Neural progenitor cell (in vitro differentiated cells): Measurements from ENCODE around the gene DERL2. TPM values are rescaled to one million over a fixed set of nuclear protein-coding genes. Genes with fewer than 3 reads are reported as not detected.

Source experiments
- DNase-seq: peaks from one replicate; pipeline ENCODE4 v3.0.0-alpha.2; 2016; ENCODE audit warnings: low spot score
- H2AFZ ChIP-seq: fragments of 200-600 bp; sonication (generic); replicated peaks from 2 replicates; pipeline ENCODE4 v1.6.1; 2016; ENCODE audit warnings: antibody characterized with exemption
- H3F3A ChIP-seq: fragments of 200-600 bp; sonication (generic); 2 replicates; pipeline ENCODE4 v1.6.1; 2016; ENCODE audit warnings: antibody characterized with exemption, low read depth
- H3K27ac ChIP-seq: fragments of 200-600 bp; sonication (generic); 2 replicates; pipeline ENCODE4 v1.5.1; 2016; ENCODE audit warnings: mild to moderate bottlenecking
- H3K27me3 ChIP-seq: fragments of 200-600 bp; sonication (generic); 2 replicates; pipeline ENCODE4 v1.6.1; 2016; ENCODE audit warnings: mild to moderate bottlenecking, moderate library complexity
- H3K36me3 ChIP-seq: fragments of 200-600 bp; sonication (generic); 2 replicates; pipeline ENCODE4 v1.5.1; 2016
- H3K4me1 ChIP-seq: fragments of 200-600 bp; sonication (generic); 2 replicates; pipeline ENCODE4 v1.6.1; 2016; ENCODE audit warnings: mixed run types
- H3K4me2 ChIP-seq: fragments of 200-600 bp; sonication (generic); 2 replicates; pipeline ENCODE4 v1.6.1; 2016
- H3K4me3 ChIP-seq: fragments of 200-600 bp; sonication (generic); 2 replicates; pipeline ENCODE4 v1.5.1; 2016
- H3K79me2 ChIP-seq: fragments of 200-600 bp; sonication (generic); 2 replicates; pipeline ENCODE4 v1.6.1; 2016; ENCODE audit warnings: low read depth
- H3K9ac ChIP-seq: fragments of 200-600 bp; sonication (generic); 2 replicates; pipeline ENCODE4 v1.6.1; 2016
- H3K9me3 ChIP-seq: fragments of 200-600 bp; sonication (generic); 2 replicates; pipeline ENCODE4 v1.5.1; 2016; ENCODE audit warnings: low read depth
- H4K20me1 ChIP-seq: fragments of 200-600 bp; sonication (generic); 2 replicates; pipeline ENCODE4 v1.6.1; 2016; ENCODE audit warnings: low read depth
- H3K27ac Mint-ChIP-seq: 3 replicates; pipeline ENCODE4 v1.8.0; 2021; ENCODE audit warnings: mixed read lengths
- H3K27me3 Mint-ChIP-seq: 2 replicates; pipeline ENCODE4 v1.8.0; 2022; ENCODE audit warnings: low read depth, mild to moderate bottlenecking, inconsistent platforms, moderate library complexity, mixed read lengths; ENCODE audit not compliant: insufficient read depth
- H3K36me3 Mint-ChIP-seq: 3 replicates; pipeline ENCODE4 v1.8.0; 2021; ENCODE audit warnings: mixed read lengths
- H3K4me1 Mint-ChIP-seq: 3 replicates; pipeline ENCODE4 v1.8.0; 2021; ENCODE audit warnings: mixed read lengths
- H3K4me3 Mint-ChIP-seq: 3 replicates; pipeline ENCODE4 v1.8.0; 2021; ENCODE audit warnings: mild to moderate bottlenecking, moderate library complexity, mixed read lengths
- H3K9me3 Mint-ChIP-seq: 3 replicates; pipeline ENCODE4 v1.8.0; 2020; ENCODE audit warnings: mixed read lengths
- CTCF ChIP-seq: fragments of 200-600 bp; sonication (generic); IDR thresholded peaks from 2 replicates; pipeline ENCODE4 v1.5.1; 2017; ENCODE audit warnings: antibody characterized with exemption, mild to moderate bottlenecking
- EZH2 ChIP-seq: fragments of 200-600 bp; sonication (generic); IDR thresholded peaks from 2 replicates; pipeline ENCODE4 v1.6.1; 2017; ENCODE audit warnings: antibody characterized with exemption, mild to moderate bottlenecking, moderate library complexity
- EZH2phosphoT487 ChIP-seq: fragments of 200-600 bp; sonication (generic); IDR thresholded peaks from 2 replicates; pipeline ENCODE4 v1.6.1; 2017; ENCODE audit warnings: antibody characterized with exemption
- total RNA-seq: library from RNA; depleted of rRNA; stranded (reverse); fragments of >200 nt; gene quantifications from 2 replicates; pipeline ENCODE4 v1.2.3, GENCODE V29; 2015; ENCODE audit warnings: low replicate concordance

Gene DERL2
- total RNA-seq, 1 donor from 2014 or later: 47.8 TPM

- H3K36me3 Mint-ChIP-seq: peaks cover 41% of the 10 kb centered on the region
- H3K4me3 Mint-ChIP-seq: no peak overlapping the region
- TF ChIP-seq CTCF (no peak), EZH2phosphoT487 (no peak), EZH2 (no peak)
Observed at GRCh38 chr17:5430413-5430999, 55.5 kb downstream of the DERL2 start.

GRCh38 chr17:5429191-5429887 is 56.6 kb downstream of the DERL2 start:
- peaks cover 8% of the 10 kb centered on the region for H3K36me3 ChIP-seq
- H3K27ac Mint-ChIP-seq: no peak overlapping the region
- H3K4me1 ChIP-seq: no peaks in the 10 kb centered on the region
- H2AFZ ChIP-seq: no peak overlapping the region
- no peaks in the 10 kb centered on the region for H3K4me1 Mint-ChIP-seq
- peaks cover 37% of the 10 kb centered on the region for H3K79me2 ChIP-seq
- TF ChIP-seq CTCF (no peak), EZH2phosphoT487 (no peak), EZH2 (no peak)
- no peaks in the 10 kb centered on the region for H3K9me3 ChIP-seq
- no peaks in the 10 kb centered on the region for H3K9me3 Mint-ChIP-seq
- H3K27ac ChIP-seq: no peak overlapping the region
- H3K4me3 ChIP-seq: no peak overlapping the region
- no peak overlapping the region for H3K4me3 Mint-ChIP-seq
- peaks cover 40% of the 10 kb centered on the region for H3K36me3 Mint-ChIP-seq
- no peak for DNase-seq
- H3F3A ChIP-seq: peaks cover 63% of the 10 kb centered on the region
- H4K20me1 ChIP-seq: peaks cover 29% of the 10 kb centered on the region
- H3K27me3 ChIP-seq: no peaks in the 10 kb centered on the region
- no peak overlapping the region for H3K4me2 ChIP-seq
- H3K27me3 Mint-ChIP-seq: peaks cover 2% of the 10 kb centered on the region
- no peak overlapping the region for H3K9ac ChIP-seq

More at GRCh38 chr17:5430413-5430999, 55.5 kb downstream of the DERL2 start:
- DNase-seq: no peak
- H3K9ac ChIP-seq: no peak overlapping the region
- H3K27me3 Mint-ChIP-seq: no peaks in the 10 kb centered on the region
- peaks cover 8% of the 10 kb centered on the region for H3K36me3 ChIP-seq
- H3K9me3 ChIP-seq: no peaks in the 10 kb centered on the region
- H3K27ac Mint-ChIP-seq: no peak overlapping the region
- no peak overlapping the region for H3K27ac ChIP-seq
- peaks cover 69% of the 10 kb centered on the region for H3F3A ChIP-seq
- no peak overlapping the region for H2AFZ ChIP-seq
- H3K9me3 Mint-ChIP-seq: no peaks in the 10 kb centered on the region
- H3K79me2 ChIP-seq: peaks cover 37% of the 10 kb centered on the region
- H3K4me1 ChIP-seq: no peaks in the 10 kb centered on the region
- H3K4me2 ChIP-seq: no peak overlapping the region
- peaks cover 36% of the 10 kb centered on the region for H4K20me1 ChIP-seq
- no peak overlapping the region for H3K4me3 ChIP-seq
- H3K4me1 Mint-ChIP-seq: no peaks in the 10 kb centered on the region
- no peaks in the 10 kb centered on the region for H3K27me3 ChIP-seq

- H3K27me3 ChIP-seq: no peaks in the 10 kb centered on the region
- Mint-ChIP-seq H3K36me3 (peaks cover 33% of the 10 kb centered on the region), H3K9me3 (no peaks in the 10 kb centered on the region), H3K4me1 (peaks cover 11% of the 10 kb centered on the region), H3K27ac (no peak overlapping the region), H3K27me3 (peaks cover 2% of the 10 kb centered on the region), H3K4me3 (no peak overlapping the region)
- no peak for TF ChIP-seq EZH2
- no peak for TF ChIP-seq CTCF
- TF ChIP-seq EZH2phosphoT487: no peak
- peaks cover 56% of the 10 kb centered on the region for H3K79me2 ChIP-seq
- H3K4me2 ChIP-seq: no peak overlapping the region
- H3K27ac ChIP-seq: no peak overlapping the region
- peaks cover 30% of the 10 kb centered on the region for H3F3A ChIP-seq
- DNase-seq: no peak
- H3K36me3 ChIP-seq: no peaks in the 10 kb centered on the region
- H3K4me1 ChIP-seq: peaks cover 6% of the 10 kb centered on the region
- H2AFZ ChIP-seq: no peak overlapping the region
- H3K9me3 ChIP-seq: no peaks in the 10 kb centered on the region
- H3K4me3 ChIP-seq: no peak overlapping the region
- H4K20me1 ChIP-seq: peaks cover 7% of the 10 kb centered on the region
- no peak overlapping the region for H3K9ac ChIP-seq
Observed at GRCh38 chr17:5425826-5426225, 60.2 kb downstream of the DERL2 start.
